Measurements from ENCODE around the gene CDH4. TPM values are rescaled to one million over a fixed set of nuclear protein-coding genes. Genes with fewer than 3 reads are reported as not detected.

The CDH4 gene
- total RNA-seq, 1 experiment from 2014 or later = not detected

DNA sequence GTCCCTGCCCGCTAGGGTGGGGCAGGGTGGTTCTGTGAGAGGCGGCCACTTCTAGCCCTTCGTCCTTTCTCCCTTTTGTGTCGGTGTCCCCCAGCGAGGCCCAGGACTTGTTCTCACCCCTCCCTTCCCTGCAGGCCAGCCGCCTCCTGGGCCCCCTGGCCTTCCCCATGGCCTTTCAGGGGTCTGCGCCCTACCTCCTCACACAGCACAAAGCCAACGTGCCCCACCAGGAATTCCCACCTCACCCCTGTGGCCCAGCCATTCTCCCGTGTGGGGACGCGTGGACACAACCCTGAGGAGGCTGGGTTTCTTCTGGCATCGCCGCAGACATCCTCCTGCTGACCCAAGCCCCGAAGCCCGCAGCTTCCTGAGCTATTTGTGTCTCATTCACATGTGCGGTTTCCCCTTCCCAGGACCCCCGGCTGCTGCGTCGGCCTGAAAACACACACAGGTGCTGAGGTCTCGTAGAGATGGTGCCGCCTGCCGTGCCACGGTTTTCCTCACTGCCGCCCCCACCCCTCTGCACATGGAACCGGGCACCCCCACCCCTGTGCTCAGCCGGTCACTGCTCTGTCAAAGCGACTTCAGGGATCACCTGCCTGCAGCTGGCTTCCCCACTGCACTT is 375.8 kb downstream of the CDH4 start:
- DNase-seq = no peak
- TF ChIP-seq, protein P1, sequence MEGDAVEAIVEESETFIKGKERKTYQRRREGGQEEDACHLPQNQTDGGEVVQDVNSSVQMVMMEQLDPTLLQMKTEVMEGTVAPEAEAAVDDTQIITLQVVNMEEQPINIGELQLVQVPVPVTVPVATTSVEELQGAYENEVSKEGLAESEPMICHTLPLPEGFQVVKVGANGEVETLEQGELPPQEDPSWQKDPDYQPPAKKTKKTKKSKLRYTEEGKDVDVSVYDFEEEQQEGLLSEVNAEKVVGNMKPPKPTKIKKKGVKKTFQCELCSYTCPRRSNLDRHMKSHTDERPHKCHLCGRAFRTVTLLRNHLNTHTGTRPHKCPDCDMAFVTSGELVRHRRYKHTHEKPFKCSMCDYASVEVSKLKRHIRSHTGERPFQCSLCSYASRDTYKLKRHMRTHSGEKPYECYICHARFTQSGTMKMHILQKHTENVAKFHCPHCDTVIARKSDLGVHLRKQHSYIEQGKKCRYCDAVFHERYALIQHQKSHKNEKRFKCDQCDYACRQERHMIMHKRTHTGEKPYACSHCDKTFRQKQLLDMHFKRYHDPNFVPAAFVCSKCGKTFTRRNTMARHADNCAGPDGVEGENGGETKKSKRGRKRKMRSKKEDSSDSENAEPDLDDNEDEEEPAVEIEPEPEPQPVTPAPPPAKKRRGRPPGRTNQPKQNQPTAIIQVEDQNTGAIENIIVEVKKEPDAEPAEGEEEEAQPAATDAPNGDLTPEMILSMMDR (IDR thresholded peaks at IDR 0.05; ENCODE audit: insufficient read depth in 1 of 2, low read depth in 1 of 2, low read length in 1 of 2, severe bottlenecking in 1 of 2, unreplicated experiment in 1 of 2) = no peak
- Mint-ChIP-seq H3K27ac (ENCODE audit: unreplicated experiment) (no peak overlapping the region), H3K9me3 (ENCODE audit: unreplicated experiment) (no peaks in the 10 kb centered on the region), H3K4me3 (ENCODE audit: unreplicated experiment) (no peak overlapping the region), H3K27me3 (ENCODE audit: insufficient read depth, unreplicated experiment) (peaks cover 44% of the 10 kb centered on the region), H3K36me3 (ENCODE audit: insufficient read depth, unreplicated experiment) (no peaks in the 10 kb centered on the region), H3K4me1 (ENCODE audit: low read depth, unreplicated experiment) (no peaks in the 10 kb centered on the region)
- Histone ChIP-seq H3K27me3 (replicated peaks; ENCODE audit: control insufficient read depth, insufficient read depth, low read length) (peaks cover 2% of the 10 kb centered on the region), H3K4me3 (ENCODE audit: low read depth, low read length) (no peak overlapping the region), H3K36me3 (ENCODE audit: control insufficient read depth, insufficient read depth, low read length) (no peaks in the 10 kb centered on the region), H3K4me1 (no peaks in the 10 kb centered on the region), H3K9me3 (no peaks in the 10 kb centered on the region)
- ChIA-PET POLR2A (no interaction called here), CTCF (interaction anchor here (0.6 kb wide), 1 partner anchor 1615 kb away, joined by 3 read pairs; no protein-coding TSS in a partner anchor)
- BruUV-seq (replicated peaks) = no TSS peak
- intact Hi-C loops (cut with micrococcal nuclease; ENCODE audit: unreplicated experiment) = no loop called here

DNA sequence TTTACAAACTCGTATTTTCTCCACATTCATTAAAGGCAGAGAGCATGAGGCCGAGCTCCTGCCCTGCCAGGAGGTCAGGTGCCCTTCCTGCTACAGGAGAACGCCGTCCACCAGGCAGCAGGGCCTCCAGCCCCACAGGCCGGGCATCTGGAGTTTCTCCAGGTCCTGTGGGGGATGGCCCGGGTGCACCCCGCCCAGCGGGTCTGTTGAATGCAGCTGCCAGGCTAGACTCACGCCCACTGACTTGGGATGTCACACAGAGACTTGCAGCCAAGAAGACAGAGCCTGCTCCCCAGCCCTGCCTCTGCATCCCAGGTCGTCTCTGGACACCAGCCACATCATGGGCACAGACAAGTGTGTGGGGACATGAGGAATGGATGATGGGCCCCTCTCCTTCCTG is 376.4 kb downstream of the CDH4 start:
- H3K27me3 ChIP-seq (replicated peaks; ENCODE audit: control insufficient read depth, insufficient read depth, low read length) = peaks cover 2% of the 10 kb centered on the region
- no TSS peak for BruUV-seq (replicated peaks)
- Mint-ChIP-seq H3K27ac (ENCODE audit: unreplicated experiment) (no peak overlapping the region), H3K27me3 (ENCODE audit: insufficient read depth, unreplicated experiment) (peaks cover 45% of the 10 kb centered on the region), H3K4me3 (ENCODE audit: unreplicated experiment) (no peak overlapping the region), H3K36me3 (ENCODE audit: insufficient read depth, unreplicated experiment) (no peaks in the 10 kb centered on the region), H3K4me1 (ENCODE audit: low read depth, unreplicated experiment) (no peaks in the 10 kb centered on the region), H3K9me3 (ENCODE audit: unreplicated experiment) (no peaks in the 10 kb centered on the region)
- ChIA-PET CTCF (interaction anchor here (0.6 kb wide), 1 partner anchor 1615 kb away, joined by 3 read pairs; no protein-coding TSS in a partner anchor), POLR2A (no interaction called here)
- TF ChIP-seq, protein P1 (IDR thresholded peaks at IDR 0.05; ENCODE audit: insufficient read depth in 1 of 2, low read depth in 1 of 2, low read length in 1 of 2, severe bottlenecking in 1 of 2, unreplicated experiment in 1 of 2) = no peak
- H3K9me3 ChIP-seq = no peaks in the 10 kb centered on the region
- H3K4me3 ChIP-seq (ENCODE audit: low read depth, low read length) = no peak overlapping the region
- intact Hi-C loops (cut with micrococcal nuclease; ENCODE audit: unreplicated experiment) = no loop called here
- no peak for DNase-seq
- no peaks in the 10 kb centered on the region for H3K4me1 ChIP-seq
- H3K36me3 ChIP-seq (ENCODE audit: control insufficient read depth, insufficient read depth, low read length) = no peaks in the 10 kb centered on the region

DNA sequence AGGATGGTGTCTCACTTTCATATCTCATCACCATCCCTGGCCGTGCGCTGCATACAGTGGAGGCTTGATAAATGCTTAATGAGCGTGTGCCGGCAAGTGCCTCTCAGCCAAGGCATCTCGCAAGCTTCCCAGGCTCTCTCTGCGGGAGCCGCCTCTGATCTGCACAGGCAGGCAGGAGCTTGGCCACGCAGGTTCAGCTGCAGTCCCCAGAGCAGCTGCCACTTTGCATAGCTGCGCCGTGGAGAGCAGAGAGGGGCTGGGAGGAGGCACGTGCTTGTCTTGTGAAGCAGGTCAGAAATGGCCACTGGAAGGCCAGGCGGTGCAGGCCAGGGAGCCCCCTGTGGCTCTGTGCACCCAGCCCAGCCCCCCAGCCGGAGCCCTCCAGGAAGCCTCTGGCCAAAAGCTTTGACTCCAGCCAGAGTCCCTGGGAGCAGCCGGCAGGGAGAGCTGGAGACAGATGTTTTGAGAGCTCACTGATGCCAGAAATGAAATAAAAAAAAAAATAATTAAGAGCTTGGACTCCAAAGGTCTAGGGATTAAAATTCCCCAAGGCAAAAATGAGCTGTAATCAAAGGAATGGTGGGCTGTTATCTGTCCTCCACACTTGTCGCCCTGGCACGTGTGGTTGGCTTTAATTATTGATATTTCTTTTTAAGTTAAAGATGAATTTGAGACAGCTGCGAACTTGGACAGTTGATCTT is 377.0 kb downstream of the CDH4 start:
- ChIA-PET CTCF (no interaction called here), POLR2A (no interaction called here)
- intact Hi-C loops (cut with micrococcal nuclease; ENCODE audit: unreplicated experiment) = no loop called here
- no peaks in the 10 kb centered on the region for H3K4me1 ChIP-seq
- H3K9me3 Mint-ChIP-seq (ENCODE audit: unreplicated experiment) = no peaks in the 10 kb centered on the region
- H3K27ac Mint-ChIP-seq (ENCODE audit: unreplicated experiment) = no peak overlapping the region
- BruUV-seq (replicated peaks) = no TSS peak
- TF ChIP-seq, protein P1 (IDR thresholded peaks at IDR 0.05; ENCODE audit: insufficient read depth in 1 of 2, low read depth in 1 of 2, low read length in 1 of 2, severe bottlenecking in 1 of 2, unreplicated experiment in 1 of 2) = no peak
- H3K4me1 Mint-ChIP-seq (ENCODE audit: low read depth, unreplicated experiment) = no peaks in the 10 kb centered on the region
- H3K4me3 ChIP-seq (ENCODE audit: low read depth, low read length) = no peak overlapping the region
- H3K27me3 Mint-ChIP-seq (ENCODE audit: insufficient read depth, unreplicated experiment) = peaks cover 45% of the 10 kb centered on the region
- H3K36me3 Mint-ChIP-seq (ENCODE audit: insufficient read depth, unreplicated experiment) = no peaks in the 10 kb centered on the region
- no peak for DNase-seq
- no peaks in the 10 kb centered on the region; the same call in 1 of the 2 replicates for H3K27me3 ChIP-seq (replicated peaks; ENCODE audit: control insufficient read depth, insufficient read depth, low read length)
- H3K9me3 ChIP-seq = no peaks in the 10 kb centered on the region
- no peak overlapping the region for H3K4me3 Mint-ChIP-seq (ENCODE audit: unreplicated experiment)
- no peaks in the 10 kb centered on the region for H3K36me3 ChIP-seq (ENCODE audit: control insufficient read depth, insufficient read depth, low read length)
